ENCODE results near the gene TMED7.

The TMED7 gene

DNA sequence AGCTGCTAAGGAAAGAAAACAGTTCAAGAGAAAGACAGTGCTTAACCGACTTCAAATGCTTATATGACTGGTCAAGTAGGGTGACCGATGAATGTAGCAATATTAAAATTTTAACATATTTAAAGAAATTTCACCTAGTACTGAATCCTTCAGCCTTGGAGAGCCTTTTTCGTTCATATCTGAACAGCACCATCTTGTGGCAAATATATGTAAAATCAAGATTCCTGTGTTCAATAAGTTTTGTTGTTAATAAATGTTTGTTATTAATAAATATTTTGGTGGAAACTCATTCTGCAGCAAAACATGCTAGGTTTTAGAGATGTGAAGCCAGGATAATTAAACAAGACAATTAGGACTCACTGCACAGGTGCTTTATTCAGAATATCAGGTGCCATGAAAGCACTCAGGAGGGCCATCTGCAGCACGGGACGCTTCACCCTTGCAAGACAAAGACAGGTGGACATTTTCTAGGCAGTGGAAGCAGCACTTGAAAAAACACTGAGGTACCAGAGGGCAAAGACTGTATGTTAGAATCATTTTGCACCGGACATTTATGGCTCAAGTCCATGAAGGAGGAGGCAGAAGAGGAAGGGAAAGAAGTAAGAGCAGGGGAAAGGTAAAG is 39.2 kb downstream of the TMED7 start:
- Histone ChIP-seq H2AK5ac (ENCODE audit: low read depth, low read length) (no peak overlapping the region), H3K14ac (ENCODE audit: low read length) (no peak overlapping the region), H2BK120ac (ENCODE audit: low read depth, low read length) (no peak overlapping the region), H3K79me1 (ENCODE audit: low read depth, low read length) (no peaks in the 10 kb centered on the region), H4K91ac (ENCODE audit: low read depth, low read length, poor library complexity) (no peak overlapping the region), H3K23ac (ENCODE audit: low read depth, low read length, poor library complexity) (no peak overlapping the region), H2BK12ac (ENCODE audit: low read length) (no peak overlapping the region), H3K4me1 (ENCODE audit: control insufficient read depth in 2 of 2, insufficient read depth in 1 of 2, low read depth in 1 of 2, low read length in 2 of 2) (peaks cover 0 to 2% of the 10 kb centered on the region in 2 donors), H3K9me3 (replicated peaks in 1 of 2; ENCODE audit: control insufficient read depth in 2 of 2, insufficient read depth in 1 of 2, low read depth in 1 of 2, low read length in 2 of 2) (no peaks in the 10 kb centered on the region), H3K9ac (ENCODE audit: low read depth, low read length, poor library complexity) (no peak overlapping the region), H3K36me3 (replicated peaks in 1 of 2; ENCODE audit: control insufficient read depth in 2 of 2, insufficient read depth in 2 of 2, low read length in 2 of 2) (no peaks in the 10 kb centered on the region), H2BK15ac (ENCODE audit: low read length) (no peak overlapping the region), H3K27me3 (ENCODE audit: control insufficient read depth in 3 of 3, insufficient read depth in 3 of 3, low read depth in 1 of 3, low read length in 3 of 3) (no peaks in the 10 kb centered on the region), H3K4me2 (ENCODE audit: insufficient read depth, low read length, poor library complexity, severe bottlenecking) (no peak overlapping the region), H2AFZ (ENCODE audit: low read length) (no peak overlapping the region), H3K4ac (ENCODE audit: low read length) (no peak overlapping the region), H3K27ac (replicated peaks; ENCODE audit: low read length) (no peak overlapping the region), H3K18ac (ENCODE audit: low read length) (no peak overlapping the region), H4K8ac (ENCODE audit: low read depth, low read length) (no peak overlapping the region), H2BK5ac (ENCODE audit: low read length) (no peak overlapping the region), H3K4me3 (ENCODE audit: low read length in 2 of 2) (no peak overlapping the region)
- no peak for DNase-seq (ENCODE audit: low spot score)
- WGBS, 2 donors (ENCODE audit: extremely low coverage in 2 of 2, insufficient read length in 2 of 2, insufficient replicate concordance in 1 of 2), result no CpG with 5 or more reads among the region's 6 CpGs

DNA sequence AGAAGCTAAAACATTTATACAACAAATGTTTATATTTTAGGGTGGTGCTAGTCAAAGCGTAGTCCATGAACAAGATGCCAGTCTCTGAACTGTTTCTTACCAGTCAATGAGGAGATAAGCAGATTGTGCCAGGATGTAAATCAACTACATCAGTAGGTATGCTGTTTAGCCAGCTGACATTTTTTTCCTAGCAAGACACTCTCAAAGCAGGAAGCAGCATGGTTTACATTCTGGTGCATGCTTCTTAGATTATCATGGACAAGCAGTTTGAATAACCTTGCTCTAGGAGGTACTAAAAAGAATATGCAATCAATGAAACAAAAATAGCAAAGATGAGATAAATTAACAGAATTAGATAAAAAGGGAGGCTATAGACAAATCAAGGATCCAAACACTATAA is 40.6 kb downstream of the TMED7 start:
- no peak overlapping the region for H2AK5ac ChIP-seq (ENCODE audit: low read depth, low read length)
- H3K9ac ChIP-seq (ENCODE audit: low read depth, low read length, poor library complexity), result no peak overlapping the region
- no peak overlapping the region for H4K91ac ChIP-seq (ENCODE audit: low read depth, low read length, poor library complexity)
- H3K27me3 ChIP-seq (ENCODE audit: control insufficient read depth in 3 of 3, insufficient read depth in 3 of 3, low read depth in 1 of 3, low read length in 3 of 3), result no peaks in the 10 kb centered on the region
- WGBS, 2 donors (ENCODE audit: extremely low coverage in 2 of 2, insufficient read length in 2 of 2, insufficient replicate concordance in 1 of 2), result no CpG with 5 or more reads among the region's 1 CpG
- H3K9me3 ChIP-seq (replicated peaks in 1 of 2; ENCODE audit: control insufficient read depth in 2 of 2, insufficient read depth in 1 of 2, low read depth in 1 of 2, low read length in 2 of 2), result no peaks in the 10 kb centered on the region
- H3K79me1 ChIP-seq (ENCODE audit: low read depth, low read length), result no peaks in the 10 kb centered on the region
- no peak overlapping the region for H2BK5ac ChIP-seq (ENCODE audit: low read length)
- no peak overlapping the region for H2BK120ac ChIP-seq (ENCODE audit: low read depth, low read length)
- H3K36me3 ChIP-seq (replicated peaks in 1 of 2; ENCODE audit: control insufficient read depth in 2 of 2, insufficient read depth in 2 of 2, low read length in 2 of 2), result no peaks in the 10 kb centered on the region
- H2BK15ac ChIP-seq (ENCODE audit: low read length), result no peak overlapping the region
- H2AFZ ChIP-seq (ENCODE audit: low read length), result no peak overlapping the region
- no peak overlapping the region for H3K23ac ChIP-seq (ENCODE audit: low read depth, low read length, poor library complexity)
- H3K4me1 ChIP-seq (ENCODE audit: control insufficient read depth in 2 of 2, insufficient read depth in 1 of 2, low read depth in 1 of 2, low read length in 2 of 2), result peaks cover 0 to 2% of the 10 kb centered on the region in 2 donors
- no peak overlapping the region for H3K14ac ChIP-seq (ENCODE audit: low read length)
- DNase-seq (ENCODE audit: low spot score), result no peak
- H3K4me3 ChIP-seq (ENCODE audit: low read length in 2 of 2), result no peak overlapping the region
- H4K8ac ChIP-seq (ENCODE audit: low read depth, low read length), result no peak overlapping the region
- H2BK12ac ChIP-seq (ENCODE audit: low read length), result no peak overlapping the region
- H3K4me2 ChIP-seq (ENCODE audit: insufficient read depth, low read length, poor library complexity, severe bottlenecking), result no peak overlapping the region
- no peak overlapping the region for H3K27ac ChIP-seq (replicated peaks; ENCODE audit: low read length)
- H3K18ac ChIP-seq (ENCODE audit: low read length), result no peak overlapping the region
- no peak overlapping the region for H3K4ac ChIP-seq (ENCODE audit: low read length)

DNA sequence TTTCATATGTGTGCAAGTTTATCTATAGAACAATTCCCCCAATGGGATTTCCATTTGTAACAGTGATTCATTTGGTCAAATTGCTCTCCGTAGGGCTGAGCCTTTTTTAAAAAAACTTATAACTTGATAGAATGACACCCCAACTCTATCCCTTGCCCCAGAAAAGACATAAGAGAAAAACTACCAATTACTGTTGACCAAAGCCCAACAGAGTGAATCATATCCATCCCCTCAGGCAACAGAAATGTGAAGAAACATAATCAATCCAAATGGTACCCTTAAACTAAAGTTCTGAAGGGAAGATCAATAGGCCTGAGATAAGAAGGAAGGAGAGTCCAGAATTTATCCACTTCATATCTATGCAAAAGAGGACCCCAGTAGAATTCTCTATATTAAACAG is 41.3 kb downstream of the TMED7 start:
- Histone ChIP-seq H3K18ac (ENCODE audit: low read length) (no peak overlapping the region), H3K4ac (ENCODE audit: low read length) (no peak overlapping the region), H3K27ac (replicated peaks; ENCODE audit: low read length) (no peak overlapping the region), H3K4me1 (ENCODE audit: control insufficient read depth in 2 of 2, insufficient read depth in 1 of 2, low read depth in 1 of 2, low read length in 2 of 2) (peaks cover 0 to 2% of the 10 kb centered on the region in 2 donors), H3K4me3 (ENCODE audit: low read length in 2 of 2) (no peak overlapping the region), H3K79me1 (ENCODE audit: low read depth, low read length) (no peaks in the 10 kb centered on the region), H3K36me3 (replicated peaks in 1 of 2; ENCODE audit: control insufficient read depth in 2 of 2, insufficient read depth in 2 of 2, low read length in 2 of 2) (no peaks in the 10 kb centered on the region), H3K4me2 (ENCODE audit: insufficient read depth, low read length, poor library complexity, severe bottlenecking) (no peak overlapping the region), H2AFZ (ENCODE audit: low read length) (no peak overlapping the region), H3K9me3 (replicated peaks in 1 of 2; ENCODE audit: control insufficient read depth in 2 of 2, insufficient read depth in 1 of 2, low read depth in 1 of 2, low read length in 2 of 2) (no peaks in the 10 kb centered on the region), H2BK15ac (ENCODE audit: low read length) (no peak overlapping the region), H3K9ac (ENCODE audit: low read depth, low read length, poor library complexity) (no peak overlapping the region), H3K27me3 (ENCODE audit: control insufficient read depth in 3 of 3, insufficient read depth in 3 of 3, low read depth in 1 of 3, low read length in 3 of 3) (no peaks in the 10 kb centered on the region), H3K14ac (ENCODE audit: low read length) (no peak overlapping the region), H2BK120ac (ENCODE audit: low read depth, low read length) (no peak overlapping the region), H4K8ac (ENCODE audit: low read depth, low read length) (no peak overlapping the region), H3K23ac (ENCODE audit: low read depth, low read length, poor library complexity) (no peak overlapping the region), H2BK5ac (ENCODE audit: low read length) (no peak overlapping the region), H2AK5ac (ENCODE audit: low read depth, low read length) (no peak overlapping the region), H2BK12ac (ENCODE audit: low read length) (no peak overlapping the region), H4K91ac (ENCODE audit: low read depth, low read length, poor library complexity) (no peak overlapping the region)
- no peak for DNase-seq (ENCODE audit: low spot score)
- no CpG with 5 or more reads among the region's 1 CpG for WGBS, 2 donors (ENCODE audit: extremely low coverage in 2 of 2, insufficient read length in 2 of 2, insufficient replicate concordance in 1 of 2)

GRCh38 chr5:115583474-115583873 is 42.4 kb downstream of the TMED7 start:
- Histone ChIP-seq H2BK15ac (ENCODE audit: low read length) (no peak overlapping the region), H3K9ac (ENCODE audit: low read depth, low read length, poor library complexity) (no peak overlapping the region), H3K4me1 (ENCODE audit: control insufficient read depth in 2 of 2, insufficient read depth in 1 of 2, low read depth in 1 of 2, low read length in 2 of 2) (peaks cover 0 to 3% of the 10 kb centered on the region in 2 donors), H3K9me3 (replicated peaks in 1 of 2; ENCODE audit: control insufficient read depth in 2 of 2, insufficient read depth in 1 of 2, low read depth in 1 of 2, low read length in 2 of 2) (no peaks in the 10 kb centered on the region), H4K8ac (ENCODE audit: low read depth, low read length) (peak overlapping the region; percentile 84), H3K27me3 (ENCODE audit: control insufficient read depth in 3 of 3, insufficient read depth in 3 of 3, low read depth in 1 of 3, low read length in 3 of 3) (no peaks in the 10 kb centered on the region), H3K4me3 (ENCODE audit: low read length in 2 of 2) (no peak overlapping the region), H2BK5ac (ENCODE audit: low read length) (no peak overlapping the region), H3K23ac (ENCODE audit: low read depth, low read length, poor library complexity) (no peak overlapping the region), H2AFZ (ENCODE audit: low read length) (no peak overlapping the region), H2BK120ac (ENCODE audit: low read depth, low read length) (no peak overlapping the region), H2AK5ac (ENCODE audit: low read depth, low read length) (no peak overlapping the region), H3K4ac (ENCODE audit: low read length) (no peak overlapping the region), H3K14ac (ENCODE audit: low read length) (no peak overlapping the region), H3K4me2 (ENCODE audit: insufficient read depth, low read length, poor library complexity, severe bottlenecking) (no peak overlapping the region), H3K36me3 (replicated peaks in 1 of 2; ENCODE audit: control insufficient read depth in 2 of 2, insufficient read depth in 2 of 2, low read length in 2 of 2) (no peaks in the 10 kb centered on the region), H2BK12ac (ENCODE audit: low read length) (no peak overlapping the region), H3K27ac (replicated peaks; ENCODE audit: low read length) (no peak overlapping the region), H3K79me1 (ENCODE audit: low read depth, low read length) (no peaks in the 10 kb centered on the region), H4K91ac (ENCODE audit: low read depth, low read length, poor library complexity) (no peak overlapping the region), H3K18ac (ENCODE audit: low read length) (no peak overlapping the region)
- DNase-seq (ENCODE audit: low spot score), result no peak
- no CpG with 5 or more reads among the region's 3 CpGs for WGBS, 2 donors (ENCODE audit: extremely low coverage in 2 of 2, insufficient read length in 2 of 2, insufficient replicate concordance in 1 of 2)

Data from neuronal stem cell (in vitro differentiated cells).